ENCODE measurements around the gene MAP2. TPM values are rescaled to one million over a fixed set of nuclear protein-coding genes. Genes with fewer than 3 reads are reported as not detected.

Gene MAP2
- total and polyA plus RNA-seq, 9 donors, result 5.4 to 23.9 (median 9.6) TPM

- no peak for DNase-seq
- H3K4me1 ChIP-seq (ENCODE audit: insufficient read depth), result peaks cover 6% of the 10 kb centered on the region
- H3K27ac ChIP-seq, result no peak overlapping the region
- no peak overlapping the region for H3K4me3 ChIP-seq
- intact Hi-C loops (cut with DNase I), result no loop called here
- no peaks in the 10 kb centered on the region for H3K9me3 ChIP-seq
- no peaks in the 10 kb centered on the region for H3K27me3 ChIP-seq
- WGBS, 3 donors, result 48 to 57% (median 56%) methylated on average over 4 of the region's 4 CpGs
- H3K36me3 ChIP-seq, result no peaks in the 10 kb centered on the region
- no peak for TF ChIP-seq EP300 (IDR thresholded peaks at IDR 0.05)
- TF ChIP-seq POLR2A (IDR thresholded peaks at IDR 0.05), result no peak
- TF ChIP-seq CTCF (IDR thresholded peaks at IDR 0.05), result no peak
Measured at GRCh38 chr2:209472112-209472832, 48.4 kb downstream of the MAP2 start.

GRCh38 chr2:209472871-209473270, 49.0 kb downstream of the MAP2 start:
- Histone ChIP-seq H3K4me1 (ENCODE audit: insufficient read depth) (peaks cover 6% of the 10 kb centered on the region), H3K4me3 (no peak overlapping the region), H3K27me3 (no peaks in the 10 kb centered on the region), H3K36me3 (no peaks in the 10 kb centered on the region), H3K27ac (no peak overlapping the region), H3K9me3 (no peaks in the 10 kb centered on the region)
- no peak for DNase-seq
- intact Hi-C loops (cut with DNase I), result no loop called here
- 73 to 83% (median 76%) methylated on average over 2 of the region's 2 CpGs for WGBS, 3 donors
- no peak for TF ChIP-seq CTCF (IDR thresholded peaks at IDR 0.05)
- no peak for TF ChIP-seq EP300 (IDR thresholded peaks at IDR 0.05)
- no peak for TF ChIP-seq POLR2A (IDR thresholded peaks at IDR 0.05)

GRCh38 chr2:209473930-209474419, 50.1 kb downstream of the MAP2 start:
- no peak for TF ChIP-seq EP300 (IDR thresholded peaks at IDR 0.05)
- TF ChIP-seq CTCF (IDR thresholded peaks at IDR 0.05), result no peak
- no peak for TF ChIP-seq POLR2A (IDR thresholded peaks at IDR 0.05)
- 16 to 25% (median 24%) methylated on average over 3 of the region's 3 CpGs for WGBS, 3 donors
- intact Hi-C loops (cut with DNase I), result no loop called here
- DNase-seq, result no peak
- Histone ChIP-seq H3K27ac (no peak overlapping the region), H3K27me3 (no peaks in the 10 kb centered on the region), H3K4me1 (ENCODE audit: insufficient read depth) (peaks cover 6% of the 10 kb centered on the region), H3K4me3 (no peak overlapping the region), H3K36me3 (no peaks in the 10 kb centered on the region), H3K9me3 (no peaks in the 10 kb centered on the region)

- H3K27ac ChIP-seq, result no peak overlapping the region
- intact Hi-C loops (cut with DNase I), result no loop called here
- TF ChIP-seq CTCF (IDR thresholded peaks at IDR 0.05), result no peak
- TF ChIP-seq POLR2A (IDR thresholded peaks at IDR 0.05), result no peak
- no peak for TF ChIP-seq EP300 (IDR thresholded peaks at IDR 0.05)
- H3K9me3 ChIP-seq, result no peaks in the 10 kb centered on the region
- 92 to 97% (median 94%) methylated on average over 2 of the region's 2 CpGs for WGBS, 3 donors
- H3K4me3 ChIP-seq, result no peak overlapping the region
- no peaks in the 10 kb centered on the region for H3K27me3 ChIP-seq
- no peaks in the 10 kb centered on the region for H3K36me3 ChIP-seq
- H3K4me1 ChIP-seq (ENCODE audit: insufficient read depth), result peaks cover 6% of the 10 kb centered on the region
- no peak for DNase-seq
Measured at GRCh38 chr2:209474960-209475359, 51.1 kb downstream of the MAP2 start.

Data from ovary (tissue), 9 donors.